CD4-positive, alpha-beta T cell treated with Interleukin-17A for 1 hour (primary cell): ENCODE results near the gene LRRC17.
"Not testable (repeated sequence)": the region's sequence is repeated elsewhere in the genome, so short reads cannot be mapped to it uniquely, and the experiment has no call there.

Experiments
- DNase-seq: peaks from one replicate; pipeline ENCODE4 v3.0.0-alpha.2; 2020

The LRRC17 gene

GRCh38 chr7:102943423-102944169, 30.8 kb downstream of the LRRC17 start:
- no peak for DNase-seq

- no peak for DNase-seq
Measured at GRCh38 chr7:102944241-102944640, 31.4 kb downstream of the LRRC17 start.

GRCh38 chr7:102951839-102952238, 39.0 kb downstream of the LRRC17 start:
- no peak for DNase-seq

- no peak for DNase-seq
Measured at GRCh38 chr7:102953406-102953805, 40.6 kb downstream of the LRRC17 start.

GRCh38 chr7:102954359-102954758, 41.6 kb downstream of the LRRC17 start:
- not testable (repeated sequence) for DNase-seq

- not testable (repeated sequence) for DNase-seq
Measured at GRCh38 chr7:102958004-102958403, 45.2 kb downstream of the LRRC17 start.

- DNase-seq, result not testable (repeated sequence)
Measured at GRCh38 chr7:102961993-102962392, 49.2 kb downstream of the LRRC17 start.

- no peak for DNase-seq
Measured at GRCh38 chr7:102966465-102966864, 53.7 kb downstream of the LRRC17 start.

- no peak for DNase-seq
Measured at GRCh38 chr7:102967798-102968197, 55.0 kb downstream of the LRRC17 start.

DNA sequence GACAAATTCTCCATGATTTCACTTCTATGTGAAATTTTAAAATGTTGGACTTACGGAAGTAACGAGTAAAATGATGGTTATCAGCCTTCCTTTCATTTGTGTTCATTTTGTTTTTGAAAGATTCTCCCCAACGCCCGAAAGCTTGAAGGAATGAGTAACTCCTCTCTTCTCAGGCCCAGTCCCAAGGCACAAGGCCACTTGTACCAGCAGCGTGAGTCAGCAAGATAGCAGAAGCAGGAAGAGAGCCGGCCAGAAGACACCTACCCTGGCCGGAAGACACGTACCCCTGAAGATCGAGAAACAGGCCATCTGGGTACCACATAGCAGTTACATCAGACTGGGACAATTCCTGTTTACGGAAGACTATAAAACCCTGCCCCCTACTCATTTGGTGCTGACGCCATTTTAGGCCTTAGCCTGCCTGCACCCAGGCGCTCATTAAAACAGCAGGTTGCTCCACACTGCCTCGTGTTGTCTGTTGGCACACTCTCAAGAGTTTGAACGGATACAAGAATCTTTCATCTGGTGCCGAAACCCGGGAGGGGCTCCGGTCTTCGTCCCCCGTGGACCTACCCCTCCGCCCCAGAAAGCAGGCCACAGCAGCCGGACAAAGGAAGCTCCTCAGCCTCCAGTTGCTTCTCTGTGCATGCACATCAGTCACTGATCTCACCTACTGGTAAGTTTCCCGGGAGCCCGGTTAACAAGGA, 60.4 kb downstream of the LRRC17 start:
- DNase-seq, result no peak

DNA sequence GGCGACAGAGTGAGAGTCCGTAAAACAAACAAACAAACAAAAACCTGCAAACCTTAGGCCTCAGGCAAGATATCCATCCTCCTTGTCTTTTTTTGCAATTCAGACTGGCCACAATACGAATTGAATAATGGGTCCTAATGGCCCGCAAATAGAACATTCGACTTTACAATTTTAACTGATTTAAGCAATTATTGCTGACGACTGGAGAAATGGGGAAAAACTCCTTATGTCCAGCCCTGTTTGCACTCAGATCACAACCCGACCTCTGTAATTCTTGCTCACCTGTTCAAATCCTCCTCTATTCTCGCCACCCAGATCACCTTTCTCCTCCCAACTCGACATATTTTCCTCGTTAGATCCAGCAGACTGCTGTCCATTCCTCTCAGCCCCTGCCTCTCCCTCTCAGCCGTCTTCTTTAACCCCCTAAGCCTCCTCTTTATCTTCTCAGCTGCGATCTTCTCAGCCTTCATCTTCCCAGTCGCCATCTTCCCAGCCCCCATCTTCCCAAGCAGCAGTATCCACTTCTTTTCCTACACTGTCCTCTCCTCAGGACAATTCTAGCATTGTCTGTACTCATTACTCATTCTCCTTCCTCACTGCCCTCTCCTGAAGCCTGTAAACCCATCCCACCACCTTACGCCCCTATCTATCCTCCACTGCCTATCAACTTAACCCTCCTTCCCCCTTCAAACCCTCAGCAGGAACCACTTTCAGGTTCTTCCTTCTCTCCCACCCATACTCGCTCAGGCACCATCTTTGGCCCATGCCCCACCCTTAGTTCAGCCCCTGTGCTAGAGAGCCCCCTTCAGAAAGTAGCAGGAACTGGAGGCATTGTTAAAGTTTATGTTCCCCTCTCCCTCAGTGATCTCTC, 61.8 kb downstream of the LRRC17 start:
- no peak for DNase-seq

GRCh38 chr7:102975854-102976253, 63.1 kb downstream of the LRRC17 start:
- no peak for DNase-seq

DNA sequence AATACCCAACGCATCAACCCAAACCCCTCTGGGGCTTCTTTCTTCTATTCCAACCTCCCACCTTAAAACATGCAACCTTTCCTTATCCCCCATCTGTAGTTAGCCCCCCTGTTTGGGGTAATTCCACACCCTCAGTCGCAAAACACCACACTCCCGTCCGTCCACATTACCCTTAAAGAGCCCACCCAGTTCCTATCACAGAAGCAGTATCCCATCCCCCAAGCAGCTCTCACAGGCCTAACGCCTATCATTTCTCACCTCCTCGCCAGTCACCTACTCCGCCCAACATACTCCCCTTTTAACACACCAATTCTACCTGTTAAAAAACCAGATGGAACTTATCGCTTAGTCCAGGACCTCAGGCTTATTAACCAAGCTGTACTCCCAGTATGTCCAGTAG, 63.7 kb downstream of the LRRC17 start:
- DNase-seq, result no peak

DNA sequence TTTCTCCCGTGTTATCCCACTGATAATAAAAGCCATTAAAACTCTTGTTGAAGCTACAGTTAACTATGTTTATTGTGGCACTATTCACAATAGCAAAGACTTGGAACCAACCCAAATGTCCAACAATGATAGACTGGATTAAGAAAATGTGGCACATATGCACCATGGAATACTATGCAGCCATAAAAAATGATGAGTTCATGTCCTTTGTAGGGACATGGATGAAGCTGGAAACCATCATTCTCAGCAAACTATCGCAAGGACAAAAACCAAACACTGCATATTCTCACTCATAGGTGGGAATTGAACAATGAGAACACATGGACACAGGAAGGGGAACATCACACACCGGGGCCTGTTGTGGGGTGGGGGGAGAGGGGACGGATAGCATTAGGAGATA, 64.8 kb downstream of the LRRC17 start:
- not testable (repeated sequence) for DNase-seq

- DNase-seq, result no peak
Measured at GRCh38 chr7:102978284-102978683, 65.5 kb downstream of the LRRC17 start.

DNA sequence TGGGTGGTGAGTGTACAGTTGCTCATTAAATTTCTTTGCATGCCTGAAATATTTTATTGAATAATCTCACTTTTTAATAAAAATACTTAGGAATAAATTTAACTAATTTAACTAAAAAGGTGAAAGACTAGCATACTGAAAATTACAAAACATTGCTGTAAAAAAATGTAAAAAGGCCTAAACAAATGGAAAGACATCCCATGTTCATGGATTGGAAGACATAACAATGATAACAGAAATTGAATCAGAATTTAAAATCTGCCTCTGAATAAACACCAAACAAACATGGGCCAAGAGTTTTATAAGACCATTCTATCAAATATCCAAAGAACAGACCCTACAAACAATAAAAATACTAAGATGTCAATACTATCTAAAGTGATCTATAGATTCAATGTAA, 66.9 kb downstream of the LRRC17 start:
- DNase-seq, result no peak

- no peak for DNase-seq
Measured at GRCh38 chr7:102981451-102981850, 68.7 kb downstream of the LRRC17 start.

- no peak for DNase-seq
Measured at GRCh38 chr7:102982235-102982634, 69.4 kb downstream of the LRRC17 start.

DNA sequence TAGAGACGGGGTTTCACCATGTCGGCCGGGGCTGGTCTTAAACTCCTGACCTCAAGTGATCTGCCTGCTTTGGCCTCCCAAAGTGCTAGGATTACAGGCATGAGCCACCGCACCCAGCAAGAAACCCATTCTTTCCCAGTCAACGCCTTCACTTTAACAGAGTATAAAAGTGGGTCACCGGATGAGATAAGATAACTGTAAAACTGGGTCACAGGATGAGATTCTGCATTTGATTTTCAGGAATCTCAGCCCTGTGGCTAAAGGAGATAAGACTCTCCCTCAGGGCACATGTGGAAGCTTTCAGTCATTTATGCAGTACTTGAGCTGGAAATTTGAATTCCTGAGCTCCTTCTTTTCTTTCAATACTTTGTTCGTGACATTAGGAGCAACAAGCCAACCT, 70.8 kb downstream of the LRRC17 start:
- no peak for DNase-seq

DNA sequence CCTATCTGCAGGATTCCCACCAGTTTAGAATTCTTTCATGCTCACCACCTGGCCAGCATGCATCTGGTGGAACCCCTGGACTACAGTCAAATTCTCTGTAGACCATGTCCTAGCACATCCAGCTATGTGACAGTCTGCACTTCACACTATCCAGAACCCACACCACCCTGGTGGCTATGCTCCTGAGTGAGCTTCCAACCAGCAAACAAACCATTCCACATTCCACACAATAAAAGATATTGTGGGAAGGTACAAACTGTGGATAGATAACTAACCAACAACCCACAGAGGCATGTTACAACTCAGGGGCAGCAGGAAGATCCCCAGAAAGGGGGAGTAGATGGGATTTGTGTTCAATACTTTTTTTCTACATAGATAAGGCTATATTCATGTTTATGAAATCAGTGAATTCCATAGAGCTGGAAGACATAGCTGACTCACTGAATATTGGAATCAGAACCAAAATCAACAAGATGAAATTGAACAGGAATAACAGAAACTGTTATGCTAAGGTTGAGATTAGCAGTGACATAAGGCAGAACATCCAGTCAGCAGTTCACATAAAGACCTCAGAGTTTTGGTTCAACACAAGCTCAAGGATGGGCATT, 72.5 kb downstream of the LRRC17 start:
- DNase-seq, result no peak

GRCh38 chr7:102988088-102988487, 75.3 kb downstream of the LRRC17 start:
- DNase-seq, result no peak

DNA sequence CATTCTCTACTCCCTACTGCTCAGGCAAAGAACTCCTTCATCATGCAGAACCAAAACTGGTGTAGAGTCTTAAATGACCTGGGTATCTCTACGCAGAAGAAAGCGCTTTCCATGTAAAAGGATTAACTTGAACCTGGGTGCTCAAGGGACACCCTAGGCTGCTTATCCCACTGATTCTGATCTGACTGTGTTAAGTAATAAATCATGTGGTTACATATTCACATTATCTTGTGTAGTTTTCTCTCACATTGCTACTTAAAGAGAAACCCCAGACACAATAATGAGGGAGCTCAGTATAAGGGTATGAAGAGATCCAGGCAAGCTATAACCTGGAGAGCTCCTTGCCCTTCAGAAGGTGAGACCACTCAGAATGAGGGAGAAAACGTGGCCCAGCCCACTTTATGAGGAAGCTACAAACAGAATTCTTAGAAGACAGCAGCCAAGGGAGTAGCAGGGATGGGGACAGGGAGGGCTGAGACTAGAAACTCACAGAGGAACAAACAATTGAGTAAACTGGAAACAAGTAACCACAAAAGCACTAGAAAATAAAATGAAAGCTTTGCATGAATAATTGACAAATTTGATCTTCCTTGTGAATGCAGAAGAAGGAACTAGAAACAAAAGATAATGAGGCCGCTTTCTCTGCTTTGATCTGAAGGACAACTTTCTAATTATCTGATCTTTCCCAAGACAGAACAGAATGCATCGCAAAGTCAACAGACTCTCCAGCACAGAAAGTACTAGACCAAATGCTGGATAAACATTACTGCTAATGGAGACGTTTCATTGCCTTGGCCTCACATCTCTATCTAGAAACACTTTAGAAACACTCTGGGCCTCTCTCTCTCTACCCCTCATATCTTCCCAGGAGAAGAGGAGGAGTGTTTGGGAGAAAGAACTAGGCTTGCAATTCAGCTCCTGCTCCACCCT, 76.1 kb downstream of the LRRC17 start:
- no peak for DNase-seq
